HG03565 (cell line): ENCODE data around the gene SOCS1.

Experiments
- ATAC-seq: cut with Tn5 transposase; IDR thresholded peaks from one replicate; pipeline ENCODE4 v1.9.1; 2021; ENCODE audit warnings: mild to moderate bottlenecking, moderate library complexity; ENCODE audit not compliant: unreplicated experiment

Gene SOCS1

DNA sequence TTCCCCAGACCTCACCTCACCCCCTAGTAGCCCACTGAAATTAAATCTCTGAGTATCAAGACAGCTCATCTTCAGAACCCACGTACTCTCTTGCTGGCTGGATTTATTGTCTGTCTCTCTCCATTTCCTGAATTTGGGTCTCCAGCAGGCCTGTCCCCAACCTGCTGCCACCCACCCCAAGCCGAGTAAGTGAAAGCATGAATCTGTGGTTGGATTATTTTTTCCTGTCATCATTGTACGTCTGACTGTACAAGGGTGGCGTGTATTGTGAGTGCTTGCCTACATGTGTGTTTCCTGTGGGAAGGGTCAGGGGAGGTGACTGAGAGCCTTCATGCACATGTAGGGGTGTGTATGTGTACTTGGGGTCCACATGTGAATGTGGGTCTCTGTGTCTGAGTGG lies 7.7 kb upstream of the SOCS1 start:
- no peak for ATAC-seq

DNA sequence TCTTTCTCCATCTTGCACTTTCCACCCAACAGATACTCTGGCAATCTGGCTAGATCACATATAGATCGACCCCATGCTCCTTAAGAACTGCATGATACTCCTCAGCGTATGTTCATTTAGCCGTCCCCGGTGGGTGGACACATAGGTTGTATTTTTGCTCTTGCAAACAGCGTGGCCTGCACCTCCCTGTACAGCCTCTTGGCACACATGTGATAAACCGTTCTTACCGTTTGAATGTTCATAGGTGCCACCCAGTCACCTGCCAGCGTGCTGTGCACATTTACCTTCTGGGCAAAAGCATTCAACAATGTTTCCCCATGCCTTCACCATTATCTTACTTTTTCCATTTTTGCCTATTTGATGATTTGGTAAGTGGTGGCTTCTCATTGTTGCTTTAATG lies 6.9 kb upstream of the SOCS1 start:
- no peak for ATAC-seq

DNA sequence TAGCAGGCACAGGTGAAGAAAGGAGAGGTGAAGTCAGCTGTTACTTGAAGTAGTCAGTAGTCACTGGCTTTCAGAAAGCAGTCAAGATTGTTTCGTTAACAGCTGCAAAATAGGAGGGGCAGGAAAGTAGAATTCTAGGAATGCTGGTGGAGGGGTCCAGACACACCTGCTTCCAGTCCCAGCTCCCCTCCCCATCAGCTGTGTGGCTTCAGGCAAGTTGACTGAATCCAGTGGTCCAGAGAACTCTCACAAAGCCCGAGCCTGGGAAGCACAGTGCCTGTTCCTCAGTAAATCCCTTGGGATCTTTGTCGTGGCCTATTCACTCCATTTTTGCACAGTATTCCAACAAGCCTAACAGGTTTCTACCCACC lies 4.6 kb upstream of the SOCS1 start:
- no peak for ATAC-seq

DNA sequence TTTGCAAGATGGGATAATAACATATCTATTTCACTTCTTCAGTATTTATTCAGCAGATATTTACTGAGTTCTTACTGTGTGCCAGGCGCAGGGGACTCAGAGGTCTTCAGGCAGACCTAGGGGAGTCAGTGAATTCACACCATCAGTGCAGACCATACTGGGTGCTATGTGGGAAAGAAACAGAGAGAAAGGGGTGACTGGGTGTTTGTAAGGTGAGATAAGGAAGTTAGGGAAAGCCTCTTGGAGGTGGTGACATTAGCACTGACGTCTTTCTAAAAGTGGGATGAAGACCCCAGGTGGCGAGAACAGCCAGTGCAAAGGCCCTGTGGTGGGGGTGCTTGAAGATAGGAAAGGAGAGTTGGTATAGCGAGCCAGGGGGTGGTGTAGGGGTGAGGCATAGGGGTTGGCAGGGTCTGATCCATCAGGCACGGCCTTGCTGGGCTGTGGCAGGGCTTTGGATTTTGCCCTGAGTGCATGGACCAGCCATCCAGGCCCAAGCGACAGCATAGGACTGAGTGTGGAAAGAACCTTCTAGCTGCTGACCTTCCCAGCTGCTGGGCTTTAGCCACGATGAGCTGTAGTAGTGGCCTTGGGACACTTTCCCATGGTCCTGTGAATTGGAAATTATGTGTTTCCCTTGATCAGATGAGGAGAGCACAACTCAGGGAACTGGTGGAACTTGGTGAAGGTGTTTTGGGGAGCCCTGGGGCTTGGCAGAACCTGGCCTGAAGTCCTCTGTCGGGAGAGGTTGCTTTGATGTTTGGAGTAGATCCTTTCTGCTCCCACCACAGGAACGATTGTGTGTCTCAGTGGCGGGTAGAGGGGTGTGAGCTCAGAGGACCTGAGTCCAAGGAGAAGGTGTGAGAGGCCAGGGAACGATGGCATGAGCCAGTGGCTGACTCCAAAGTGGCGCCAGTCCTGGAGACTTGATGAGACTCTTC lies 3.9 kb upstream of the SOCS1 start:
- ATAC-seq = no peak

DNA sequence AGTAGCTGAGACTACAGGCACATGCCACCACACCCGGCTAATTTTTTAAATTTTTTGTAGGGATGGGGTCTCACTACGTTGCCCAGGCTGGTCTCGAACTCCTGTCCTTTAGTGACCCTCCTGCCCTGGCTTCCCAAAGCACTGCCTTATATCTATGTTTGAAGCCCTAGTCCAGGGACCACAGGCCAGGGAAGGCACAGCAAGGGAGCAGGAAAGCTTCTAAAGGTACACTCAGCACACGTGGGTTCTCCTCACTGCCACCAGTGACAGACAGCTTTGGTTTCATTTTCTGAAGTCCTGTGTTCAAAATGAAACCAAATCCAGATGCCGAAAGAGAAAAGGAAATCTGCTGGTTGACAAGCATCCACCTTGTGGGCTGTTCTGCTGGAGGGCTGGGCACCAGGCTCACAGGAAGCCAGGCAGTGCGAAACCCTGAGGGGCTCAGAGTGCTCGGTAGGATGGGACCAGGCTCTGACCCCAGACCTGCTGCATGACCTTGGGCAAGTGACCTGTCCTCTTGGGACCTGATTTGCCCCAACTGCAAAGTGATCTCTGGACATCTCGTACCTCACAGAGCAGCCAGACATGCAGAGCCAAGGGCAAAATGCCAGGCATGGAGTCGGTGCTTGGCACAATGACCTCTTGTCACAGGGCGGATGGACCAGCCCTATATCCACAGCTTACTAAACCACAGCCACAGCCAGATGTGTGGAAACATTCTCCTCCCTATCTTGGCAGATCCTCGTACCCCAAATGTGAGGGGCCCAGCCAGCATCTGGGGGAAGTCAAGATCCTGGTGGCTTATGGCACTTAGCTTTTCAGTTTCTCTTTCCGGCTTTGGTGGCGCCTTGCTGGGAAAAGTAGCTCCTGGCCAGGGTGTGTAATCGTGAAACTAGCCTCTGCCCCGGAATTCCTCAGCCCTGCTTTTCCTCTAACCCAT lies 2.8 kb upstream of the SOCS1 start:
- no peak for ATAC-seq

DNA sequence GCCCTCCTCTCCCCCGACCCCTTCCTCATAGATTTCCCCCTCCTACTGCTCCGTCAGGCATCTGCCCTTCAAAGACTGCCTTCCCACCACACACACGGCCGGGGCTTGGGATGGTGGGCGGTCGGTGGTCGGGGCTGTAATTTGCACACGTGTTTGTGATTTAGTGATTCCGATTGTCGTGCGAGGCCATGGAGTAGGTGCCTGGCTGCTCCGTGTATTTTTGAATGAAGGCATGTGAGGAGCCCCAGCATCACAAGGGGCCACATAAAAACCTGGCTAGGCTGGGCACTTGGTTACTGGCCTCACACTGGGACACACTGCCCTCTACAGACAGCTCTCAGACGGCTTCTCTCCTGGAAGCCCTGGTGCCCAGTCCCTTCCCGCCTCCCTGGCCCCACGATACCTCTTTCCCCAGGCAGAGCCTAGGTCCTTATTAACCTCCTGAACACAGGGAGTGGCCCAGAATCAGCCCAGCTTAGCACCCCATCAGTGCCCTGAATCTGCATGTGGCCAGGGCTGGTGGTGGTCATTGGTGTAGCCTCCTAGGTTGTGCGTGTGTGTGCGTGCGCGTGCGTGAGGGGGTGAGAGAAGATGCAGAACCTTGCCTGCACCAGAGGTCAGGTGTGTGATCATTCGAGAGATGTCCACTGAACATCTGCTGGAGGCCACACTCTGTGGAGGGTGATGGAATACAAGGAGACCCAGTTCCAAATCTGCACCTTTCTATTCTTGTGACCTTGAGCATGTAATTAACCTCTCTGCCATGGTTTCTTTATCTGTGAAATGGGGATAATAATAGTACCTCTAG lies 1.3 kb upstream of the SOCS1 start:
- no peak for ATAC-seq

DNA sequence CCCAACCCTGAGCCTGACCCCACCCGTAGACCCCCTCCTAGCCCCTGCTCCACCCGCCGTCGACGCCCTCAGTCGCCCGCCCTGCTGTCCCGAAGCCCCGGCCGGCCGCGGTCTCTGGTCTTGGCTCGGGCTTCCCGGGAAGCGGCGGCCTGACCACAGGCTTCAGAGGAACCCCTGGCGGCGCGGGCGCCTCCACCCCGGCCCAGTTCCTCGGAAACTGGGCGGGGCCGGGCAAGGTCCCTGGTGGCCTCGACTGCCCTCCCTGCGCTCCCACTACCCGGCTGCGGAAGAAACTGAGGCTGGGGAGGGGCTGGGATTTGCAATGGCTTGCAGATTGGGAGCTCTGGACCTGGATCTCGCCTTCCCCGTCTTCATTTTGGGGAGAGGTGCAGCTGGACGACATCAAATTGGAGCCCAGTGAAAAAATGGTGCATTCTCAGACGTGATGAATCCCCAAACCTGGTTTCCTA lies 692 bp upstream of the SOCS1 start:
- ATAC-seq = no peak

DNA sequence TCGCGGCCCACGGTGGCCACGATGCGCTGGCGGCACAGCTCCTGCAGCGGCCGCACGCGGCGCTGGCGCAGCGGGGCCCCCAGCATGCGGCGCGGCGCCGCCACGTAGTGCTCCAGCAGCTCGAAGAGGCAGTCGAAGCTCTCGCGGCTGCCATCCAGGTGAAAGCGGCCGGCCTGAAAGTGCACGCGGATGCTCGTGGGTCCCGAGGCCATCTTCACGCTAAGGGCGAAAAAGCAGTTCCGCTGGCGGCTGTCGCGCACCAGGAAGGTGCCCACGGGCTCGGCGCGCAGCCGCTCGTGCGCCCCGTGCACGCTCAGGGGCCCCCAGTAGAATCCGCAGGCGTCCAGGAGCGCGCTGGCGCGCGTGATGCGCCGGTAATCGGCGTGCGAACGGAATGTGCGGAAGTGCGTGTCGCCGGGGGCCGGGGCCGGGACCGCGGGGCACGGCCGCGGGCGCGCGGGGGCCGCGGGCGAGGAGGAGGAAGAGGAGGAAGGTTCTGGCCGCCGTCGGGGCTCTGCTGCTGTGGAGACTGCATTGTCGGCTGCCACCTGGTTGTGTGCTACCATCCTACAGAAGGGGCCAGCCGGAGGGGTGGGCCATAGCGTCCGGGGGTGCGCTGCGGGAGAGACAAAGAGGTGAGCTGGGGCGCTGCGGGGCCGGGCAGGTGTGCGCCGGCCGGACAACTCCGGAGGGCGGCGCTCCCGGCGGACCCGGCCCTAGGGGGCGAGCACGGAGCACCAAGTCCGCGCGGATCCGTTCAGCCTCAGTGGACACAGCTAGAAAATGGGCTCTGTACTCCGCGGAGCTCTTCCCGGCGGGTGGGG lies 879 bp downstream of the SOCS1 start:
- ATAC-seq = no peak

DNA sequence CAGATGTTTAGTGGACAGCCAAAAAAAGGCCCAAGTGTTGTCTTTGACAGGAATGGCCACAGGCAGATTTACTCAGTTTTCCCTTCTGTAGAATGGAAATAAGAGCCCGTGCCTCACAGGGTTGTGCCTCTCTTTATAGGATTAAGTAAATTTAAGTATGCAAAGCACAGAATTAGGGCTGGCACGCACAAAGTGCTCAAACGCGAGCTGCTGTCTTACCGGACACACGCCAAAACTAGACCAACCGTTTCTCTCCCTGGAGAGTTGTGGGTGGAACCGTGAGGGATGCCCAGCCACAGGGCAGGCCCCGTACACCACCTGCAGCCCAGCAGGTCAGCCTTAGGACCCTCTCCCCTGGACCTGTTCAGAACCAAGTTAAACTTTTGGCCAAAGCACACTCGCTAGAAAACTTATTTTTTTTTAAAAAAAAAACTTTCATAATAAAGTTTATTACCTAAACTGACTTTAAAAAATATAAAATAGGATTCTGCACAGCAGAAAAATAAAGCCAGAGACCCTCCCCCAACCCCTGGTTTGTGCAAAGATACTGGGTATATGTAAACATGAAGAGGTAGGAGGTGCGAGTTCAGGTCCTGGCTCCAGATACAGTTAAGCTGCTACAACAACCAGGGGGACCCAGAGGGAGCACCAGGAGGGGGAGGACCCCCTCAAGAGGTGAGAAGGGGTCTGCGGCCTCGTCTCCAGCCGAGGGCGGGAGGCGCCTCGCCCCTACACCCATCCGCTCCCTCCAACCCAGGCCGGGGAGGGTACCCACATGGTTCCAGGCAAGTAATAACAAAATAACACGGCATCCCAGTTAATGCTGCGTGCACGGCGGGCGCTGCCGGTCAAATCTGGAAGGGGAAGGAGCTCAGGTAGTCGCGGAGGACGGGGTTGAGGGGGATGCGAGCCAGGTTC lies 1.8 kb downstream of the SOCS1 start:
- no peak for ATAC-seq

DNA sequence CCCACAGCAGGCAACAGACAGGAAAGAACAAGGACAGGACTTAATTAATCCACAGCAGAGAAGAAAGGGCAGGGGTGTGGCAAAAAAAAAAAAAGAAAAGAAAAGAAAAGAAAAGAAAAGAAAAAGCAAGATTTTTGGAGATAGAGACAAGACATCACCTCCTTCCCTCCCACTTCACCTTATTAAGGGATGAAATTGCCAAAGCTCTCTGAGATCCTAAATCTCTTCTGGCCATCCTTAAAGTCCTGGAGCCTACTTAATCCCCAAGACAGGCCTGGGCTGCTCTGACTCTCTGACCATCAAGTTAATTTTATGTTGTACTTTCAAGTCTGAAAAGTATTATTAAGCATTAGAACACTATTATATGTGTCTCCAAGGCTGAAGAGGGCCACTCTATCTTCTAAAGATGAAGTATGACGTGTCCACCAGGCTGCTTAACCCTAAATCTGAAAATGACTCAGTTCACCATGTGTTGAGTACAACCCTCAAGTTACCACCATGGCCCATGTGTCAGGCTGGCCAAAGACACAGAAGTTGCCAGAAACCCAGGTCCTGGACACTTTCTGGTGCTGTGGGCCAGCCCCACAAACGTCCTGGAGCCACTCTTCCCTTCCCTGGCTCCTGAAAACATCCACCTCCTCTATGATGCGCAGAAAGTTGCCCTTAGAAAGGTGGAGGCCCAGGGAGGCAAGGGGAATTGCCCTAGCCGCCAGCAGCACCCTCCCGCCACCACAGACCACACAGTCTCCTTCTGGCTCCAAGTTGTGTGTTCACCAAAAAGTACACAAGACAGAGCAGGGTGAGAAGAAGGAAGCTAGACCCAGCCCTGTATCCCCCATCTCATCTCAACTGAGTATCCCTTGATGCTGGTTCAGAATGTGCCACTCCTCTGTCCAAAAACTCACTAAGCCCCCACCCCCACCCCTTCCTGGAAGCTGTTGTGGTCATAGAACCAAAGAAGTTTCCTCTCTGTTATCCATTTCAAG lies 2.7 kb downstream of the SOCS1 start:
- ATAC-seq = no peak

DNA sequence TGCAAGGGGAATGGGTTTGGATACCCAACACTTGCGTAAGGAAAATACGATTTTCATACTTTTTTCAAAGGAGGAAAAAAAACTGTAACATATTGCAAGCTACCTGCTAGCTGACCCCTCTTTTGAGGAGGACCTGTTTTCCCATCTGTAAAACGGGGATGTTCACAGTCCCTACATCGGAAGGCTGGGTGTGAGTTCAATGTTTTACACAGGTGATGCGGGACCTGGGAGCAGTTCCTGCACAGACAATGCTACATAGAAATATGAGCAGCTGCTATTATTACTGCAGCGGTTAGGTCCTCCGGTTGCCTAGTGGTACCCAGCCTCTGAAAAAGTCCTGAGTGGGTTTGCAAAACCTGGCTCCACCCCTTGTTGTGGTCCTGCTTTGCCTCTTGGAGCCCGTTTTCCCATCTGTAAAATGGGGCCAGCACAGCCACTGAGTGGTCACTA lies 3.5 kb downstream of the SOCS1 start:
- ATAC-seq = no peak

DNA sequence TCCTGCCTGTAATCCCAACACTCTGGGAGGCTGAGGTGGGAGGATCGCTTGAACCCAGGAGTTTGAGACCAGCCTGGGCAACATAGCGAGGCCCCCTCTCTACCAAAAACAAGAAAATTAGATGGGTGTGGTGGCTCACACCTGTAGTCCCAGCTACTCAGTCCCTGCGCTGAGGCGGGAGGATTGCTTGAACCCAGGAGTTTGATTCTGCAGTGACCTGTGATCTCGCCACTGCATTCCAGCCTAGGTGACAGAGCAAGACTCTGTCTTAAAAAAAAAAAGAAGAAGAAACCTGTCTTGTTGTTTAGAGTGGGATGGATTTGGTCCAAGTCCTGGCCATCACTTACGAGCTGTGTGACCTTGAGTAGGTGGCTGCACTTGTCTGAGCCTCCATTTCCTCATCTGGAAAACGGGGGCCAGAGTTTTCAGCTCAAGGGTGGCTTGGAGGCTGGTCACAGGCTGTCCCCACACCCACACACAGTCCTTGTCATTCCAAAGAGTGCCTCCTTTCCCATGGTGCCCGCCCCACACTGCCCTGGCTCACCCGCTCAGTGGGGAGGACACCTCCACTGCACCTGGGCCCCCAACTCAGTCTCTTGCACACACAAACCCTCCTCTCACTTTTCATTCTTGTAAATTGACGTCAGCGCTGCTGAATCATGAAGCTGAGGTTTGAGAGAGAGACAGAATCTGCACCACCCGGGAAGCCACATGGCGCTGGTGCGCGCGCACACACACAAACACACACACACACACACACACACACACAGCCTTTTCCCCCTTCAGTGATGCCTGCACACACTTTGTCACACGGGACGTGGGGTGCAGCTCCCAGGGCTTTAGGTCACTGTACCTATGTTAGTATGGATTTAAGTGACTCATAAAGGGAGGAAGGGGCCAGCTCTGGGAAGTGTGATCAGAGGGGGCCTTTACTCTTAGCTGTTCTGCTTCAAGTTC lies 4.2 kb downstream of the SOCS1 start:
- ATAC-seq = no peak

DNA sequence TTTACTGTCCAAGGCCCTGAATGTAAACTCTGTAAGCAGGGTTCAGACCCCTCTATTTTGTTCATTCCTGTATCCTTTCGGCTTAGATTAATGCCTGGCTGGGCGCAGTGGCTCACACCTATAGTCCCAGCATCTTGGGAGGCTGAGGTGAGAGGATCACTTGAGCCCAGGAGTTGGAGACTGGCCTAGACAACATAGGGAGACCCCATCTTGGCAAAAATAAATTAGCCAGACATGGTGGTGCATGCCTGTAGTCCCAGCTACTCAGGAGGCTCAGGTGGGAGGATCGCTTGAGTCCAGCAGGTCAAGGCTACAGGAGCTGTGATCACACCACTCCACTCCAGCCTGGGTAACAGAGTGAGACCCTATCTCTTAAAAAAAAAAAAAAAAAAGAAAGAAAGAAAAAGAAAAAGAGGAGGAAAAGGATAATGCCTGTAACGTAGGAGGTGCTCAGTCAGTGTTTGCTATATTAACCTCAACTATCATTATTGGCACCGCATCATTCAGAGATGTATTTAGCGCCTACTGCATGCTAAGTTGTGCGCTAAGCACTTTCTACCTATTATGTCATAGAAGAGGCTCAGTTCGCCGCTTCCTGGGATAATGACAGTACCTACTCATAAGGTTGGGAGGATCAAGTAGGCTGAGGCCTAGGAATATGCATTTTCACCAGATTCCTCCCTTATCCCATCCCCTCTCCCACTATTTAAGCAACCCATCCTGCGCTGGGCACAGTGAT lies 5.0 kb downstream of the SOCS1 start:
- ATAC-seq = no peak

DNA sequence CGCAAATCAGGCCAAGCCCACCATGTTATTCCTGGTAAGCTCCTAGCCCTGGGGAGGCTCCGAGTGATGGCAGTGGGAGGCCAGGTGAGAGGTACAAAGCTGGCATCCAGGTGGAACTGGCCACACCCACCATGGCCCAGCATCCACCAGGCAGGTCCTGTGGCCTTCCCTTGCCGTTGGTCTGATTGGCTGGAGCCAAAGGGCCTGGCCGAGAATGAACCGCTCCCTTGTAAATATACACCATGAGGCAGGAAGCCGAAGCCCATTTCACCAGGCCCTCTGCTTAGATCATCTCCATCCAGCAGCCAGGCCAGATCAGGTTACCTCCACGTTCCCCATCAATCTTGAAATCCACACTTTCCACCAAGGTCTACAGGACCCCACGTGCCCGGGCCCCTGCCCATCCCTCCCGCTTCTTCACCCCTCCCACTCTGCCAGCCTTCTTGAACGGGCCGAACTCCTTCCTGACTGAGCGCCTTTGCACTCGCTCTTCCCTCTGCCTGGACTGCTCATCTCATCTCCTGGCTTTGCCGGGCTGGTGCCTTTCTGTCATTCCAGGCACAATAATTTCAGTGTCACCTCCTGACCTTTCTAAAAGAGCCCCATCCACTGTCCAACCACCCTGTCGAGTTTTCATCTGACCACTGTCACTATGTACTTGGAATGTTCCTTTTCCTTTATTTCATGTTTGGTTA lies 5.8 kb downstream of the SOCS1 start:
- ATAC-seq = no peak
